H1 (cell line): ENCODE data around the gene UGT1A8.

Experiments used
- CHD1 ChIP-seq: IDR thresholded peaks from 2 replicates; pipeline ENCODE4 v1.6.1; 2012; ENCODE audit warnings: low read depth, low read length, improper control_type of control experiment
- CTCF ChIP-seq, 3 experiments: IDR thresholded peaks; 1 replicate in 2 of 3; 2 replicates in 1 of 3; pipeline versions ENCODE4 v1.5.1 to v1.6.1; 2011; ENCODE audit warnings: low read length in 3 of 3, mild to moderate bottlenecking in 3 of 3, inconsistent platforms in 2 of 3, low read depth in 1 of 3, moderate library complexity in 1 of 3; ENCODE audit not compliant: insufficient read depth in 1 of 3; ENCODE audit errors: control extremely low read depth in 1 of 3
- EZH2 ChIP-seq: fragments of 200-600 bp; sonication (generic); IDR thresholded peaks from 2 replicates; pipeline ENCODE4 v1.7.1; 2012; ENCODE audit warnings: low read depth, mild to moderate bottlenecking, moderate library complexity, low read length, inconsistent platforms; ENCODE audit not compliant: severe bottlenecking
- HDAC2 ChIP-seq, 2 experiments: fragments of 300-600 bp in 1 of 2; sonication (generic) in 1 of 2; IDR thresholded peaks; 2 replicates each; pipeline ENCODE4 v1.6.1; 2011 to 2012; ENCODE audit warnings: low read depth in 2 of 2, low read length in 2 of 2, mild to moderate bottlenecking in 2 of 2, moderate library complexity in 2 of 2, borderline replicate concordance in 1 of 2, inconsistent platforms in 1 of 2
- JUN ChIP-seq: IDR thresholded peaks from 2 replicates; pipeline ENCODE4 v1.6.1; 2011; ENCODE audit warnings: low read depth, mild to moderate bottlenecking, improper control_type of control experiment, low read length
- POLR2A ChIP-seq, 2 experiments: IDR thresholded peaks; 1 replicate in 1 of 2; 2 replicates in 1 of 2; pipeline ENCODE4 v1.6.1; 2011; ENCODE audit warnings: low read depth in 2 of 2, low read length in 2 of 2, mild to moderate bottlenecking in 2 of 2; ENCODE audit errors: control extremely low read depth in 1 of 2
- POLR2AphosphoS5 ChIP-seq: IDR thresholded peaks from 2 replicates; pipeline ENCODE4 v1.6.1; 2011; ENCODE audit warnings: low read depth, low read length
- RAD21 ChIP-seq, 2 experiments: IDR thresholded peaks in 1 of 2; conservative IDR thresholded peaks in 1 of 2; 2 replicates each; pipeline ENCODE4 v1.6.1; 2011; ENCODE audit warnings: low read depth in 2 of 2, low read length in 2 of 2, improper control_type of control experiment in 1 of 2, inconsistent platforms in 1 of 2, mild to moderate bottlenecking in 1 of 2, moderate library complexity in 1 of 2
- RBBP5 ChIP-seq: IDR thresholded peaks from 2 replicates; pipeline ENCODE4 v1.7.1; 2012; ENCODE audit warnings: low read depth, mild to moderate bottlenecking, inconsistent platforms, low read length, moderate library complexity, borderline replicate concordance
- RXRA ChIP-seq: IDR thresholded peaks from 2 replicates; pipeline ENCODE4 v1.6.1; 2011; ENCODE audit warnings: low read depth, mild to moderate bottlenecking, low read length, moderate library complexity; ENCODE audit not compliant: insufficient read depth
- SUZ12 ChIP-seq: fragments of 200-600 bp; sonication (generic); IDR thresholded peaks from 2 replicates; pipeline ENCODE4 v1.6.1; 2012; ENCODE audit warnings: mild to moderate bottlenecking, inconsistent platforms, low read length, moderate library complexity, mixed read lengths
- TEAD4 ChIP-seq: IDR thresholded peaks from 2 replicates; pipeline ENCODE4 v1.6.1; 2012; ENCODE audit warnings: low read depth, low read length, inconsistent platforms, mixed read lengths

GRCh38 chr2:233639860-233640259 is 22.4 kb downstream of the UGT1A8 start:
- no peak for TF ChIP-seq RBBP5
- no peak for TF ChIP-seq EZH2
- no peak for TF ChIP-seq CTCF (IDR thresholded peaks at IDR 0.05; ENCODE audit: control extremely low read depth in 1 of 3, insufficient read depth in 1 of 3, low read depth in 1 of 3, low read length in 3 of 3)
- TF ChIP-seq RXRA: no peak
- TF ChIP-seq JUN: no peak
- TF ChIP-seq SUZ12: no peak
- TF ChIP-seq TEAD4: no peak
- no peak for TF ChIP-seq HDAC2 (IDR thresholded peaks at IDR 0.05; ENCODE audit: borderline replicate concordance in 1 of 2, low read depth in 2 of 2, low read length in 2 of 2)
- no peak for TF ChIP-seq POLR2A (IDR thresholded peaks at IDR 0.05; ENCODE audit: control extremely low read depth in 1 of 2, low read depth in 2 of 2, low read length in 2 of 2)
- TF ChIP-seq POLR2AphosphoS5: no peak
- no peak for TF ChIP-seq CHD1
- no peak for TF ChIP-seq RAD21 (IDR thresholded peaks at IDR 0.05 in 1 of 2, conservative IDR thresholded peaks at IDR 0.05 in 1 of 2; ENCODE audit: low read depth in 2 of 2, low read length in 2 of 2)
